Stimulated activated CD8-positive, alpha-beta memory T cell treated with anti-CD3 and anti-CD28 coated beads, Interleukin-4, amount 100 ng/mL, for 24 hours (primary cell): ENCODE data around the gene GRIN1.
A peak's percentile ranks its signal among the peaks of the same experiment; 100 is the strongest.
"Not testable (repeated sequence)": the region's sequence is repeated elsewhere in the genome, so short reads cannot be mapped to it uniquely, and the experiment has no call there.

ENCODE experiments used
- DNase-seq: peaks from one replicate; pipeline ENCODE4 v3.0.0-alpha.2; 2020; ENCODE audit warnings: low read depth

The GRIN1 gene

DNA sequence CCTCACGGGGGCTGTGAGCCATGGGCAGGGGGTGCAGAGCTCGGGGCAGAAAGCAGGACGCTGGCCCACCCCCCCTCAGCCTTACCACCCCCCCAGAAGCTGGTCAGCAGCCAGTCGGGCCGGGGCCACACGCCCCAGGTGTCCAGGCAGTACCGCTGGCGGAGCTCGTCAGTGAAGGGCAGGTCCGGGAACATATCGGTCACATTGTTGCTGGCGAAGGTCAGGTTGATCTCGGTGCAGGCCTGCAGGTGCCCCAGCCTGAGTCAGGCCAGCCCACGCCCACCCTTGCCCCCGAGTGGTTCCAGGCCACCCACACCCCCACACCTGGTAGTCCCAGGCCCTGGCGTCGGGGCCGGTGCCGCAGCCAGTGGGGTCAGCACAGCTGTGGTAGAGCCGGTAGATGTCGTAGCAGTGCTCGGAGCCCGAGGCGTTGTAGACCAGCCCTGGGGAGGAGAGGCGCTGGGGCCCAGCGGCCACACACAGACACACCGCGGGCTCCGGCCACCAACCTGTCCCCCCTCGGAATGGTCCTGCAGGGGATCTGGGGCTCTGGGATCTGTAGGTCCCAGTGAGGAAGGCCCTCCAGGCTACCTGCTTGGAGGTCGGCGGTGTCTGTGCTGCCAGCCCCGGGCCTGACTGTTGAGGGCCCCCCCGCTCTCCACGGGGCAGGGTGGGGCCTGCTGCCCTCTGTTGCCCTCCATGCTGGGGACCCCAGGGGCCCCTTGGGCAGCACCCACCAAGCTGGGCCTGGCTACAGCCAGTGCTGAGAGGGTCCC is 27.0 kb upstream of the GRIN1 start:
- no peak for DNase-seq

DNA sequence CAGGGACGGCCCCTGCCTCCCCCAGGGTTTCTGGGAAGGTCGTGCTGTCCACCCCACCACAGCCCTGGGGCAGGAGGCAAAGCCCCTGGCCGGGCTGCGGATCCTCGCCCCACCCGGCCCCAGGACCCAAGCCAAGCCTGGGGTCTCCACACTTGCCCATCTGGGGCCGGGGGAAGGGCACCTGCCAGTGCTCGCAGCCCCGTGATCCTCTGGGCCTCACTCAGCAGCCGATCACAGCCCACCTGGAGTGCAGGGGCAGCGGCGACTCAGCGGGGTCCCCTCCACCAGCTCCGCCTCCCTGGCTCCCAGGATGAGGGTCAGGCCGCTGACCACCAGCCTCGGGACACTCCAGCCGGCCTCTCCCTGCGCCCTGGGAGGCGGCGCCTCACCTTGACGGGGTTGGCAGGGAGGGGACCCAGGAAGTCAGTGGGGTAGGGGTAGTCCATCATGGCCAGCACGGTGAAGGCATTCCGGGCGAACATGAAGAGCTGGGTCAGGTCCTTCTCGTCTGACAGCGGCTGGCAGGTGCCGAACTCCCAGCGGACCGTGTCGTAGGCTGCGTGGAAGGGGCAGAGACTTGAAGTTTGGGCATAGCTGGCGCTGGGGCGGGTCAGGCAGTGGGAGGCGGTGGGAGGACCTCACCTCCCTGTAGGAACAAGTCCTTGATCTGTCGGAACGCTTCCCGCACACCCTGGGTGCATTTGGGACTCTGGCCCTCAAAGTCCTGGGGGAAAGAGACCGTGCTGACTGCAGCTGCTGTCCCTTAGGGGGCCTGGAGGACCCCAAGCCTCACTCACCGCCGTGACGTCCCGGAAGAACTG is 26.2 kb upstream of the GRIN1 start:
- DNase-seq: no peak

DNA sequence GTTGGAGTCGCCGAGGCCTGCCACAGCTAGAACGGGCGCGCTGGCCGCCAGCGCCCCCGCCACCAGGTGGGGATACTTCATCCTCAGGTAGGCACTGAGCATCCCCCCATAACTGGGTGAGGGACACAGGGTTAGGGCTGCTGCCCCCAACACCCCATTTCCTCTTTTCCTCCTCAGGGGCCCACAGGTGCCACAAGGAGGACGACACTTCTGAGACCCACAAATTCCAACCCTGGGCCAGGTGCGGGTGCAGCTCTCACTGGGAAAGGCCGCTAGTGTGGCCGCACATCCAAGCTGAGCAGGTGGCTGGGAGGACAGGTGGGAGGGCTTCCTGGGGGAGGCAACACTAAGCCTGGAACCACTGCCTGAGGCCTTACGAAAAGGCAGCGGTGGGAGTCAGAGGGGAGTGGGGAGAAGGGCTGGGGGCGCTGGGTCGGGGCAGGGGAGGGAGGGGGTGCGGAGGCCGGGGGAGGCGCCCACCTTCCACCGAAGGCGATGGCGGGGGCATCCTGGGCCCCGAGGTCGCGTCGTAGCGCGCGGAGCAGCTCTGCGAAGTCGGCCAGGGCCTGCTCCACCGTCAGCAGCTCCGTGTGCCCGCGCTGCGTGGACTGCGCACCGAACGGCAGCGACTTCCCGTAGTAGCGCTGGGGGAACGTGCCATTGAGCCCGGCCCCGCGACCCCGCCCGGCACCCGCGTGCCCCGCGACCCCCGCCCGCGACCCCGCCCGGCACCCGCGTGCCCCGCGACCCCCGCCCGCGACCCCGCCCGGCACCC is 25.4 kb upstream of the GRIN1 start:
- DNase-seq: no peak

DNA sequence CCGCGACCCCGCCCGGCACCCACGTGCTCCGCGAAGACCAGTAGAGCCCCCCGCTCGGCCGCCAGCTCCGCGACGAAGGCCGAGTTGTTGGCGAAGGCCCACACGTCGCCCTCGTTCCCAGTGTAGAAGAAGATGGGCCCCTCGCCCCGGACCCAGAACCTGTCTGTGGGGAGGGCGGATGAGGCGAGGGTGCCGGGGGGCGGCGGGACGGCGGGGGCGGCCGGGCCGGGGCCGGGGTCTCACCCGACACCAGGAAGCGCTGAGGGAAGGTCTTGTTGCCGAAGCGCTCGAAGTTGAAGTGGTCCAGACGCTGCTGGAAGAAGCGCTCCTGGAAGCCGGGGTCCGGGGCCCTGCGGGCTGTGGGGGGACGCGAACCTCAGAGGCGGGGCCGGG is 24.7 kb upstream of the GRIN1 start:
- DNase-seq: no peak

DNA sequence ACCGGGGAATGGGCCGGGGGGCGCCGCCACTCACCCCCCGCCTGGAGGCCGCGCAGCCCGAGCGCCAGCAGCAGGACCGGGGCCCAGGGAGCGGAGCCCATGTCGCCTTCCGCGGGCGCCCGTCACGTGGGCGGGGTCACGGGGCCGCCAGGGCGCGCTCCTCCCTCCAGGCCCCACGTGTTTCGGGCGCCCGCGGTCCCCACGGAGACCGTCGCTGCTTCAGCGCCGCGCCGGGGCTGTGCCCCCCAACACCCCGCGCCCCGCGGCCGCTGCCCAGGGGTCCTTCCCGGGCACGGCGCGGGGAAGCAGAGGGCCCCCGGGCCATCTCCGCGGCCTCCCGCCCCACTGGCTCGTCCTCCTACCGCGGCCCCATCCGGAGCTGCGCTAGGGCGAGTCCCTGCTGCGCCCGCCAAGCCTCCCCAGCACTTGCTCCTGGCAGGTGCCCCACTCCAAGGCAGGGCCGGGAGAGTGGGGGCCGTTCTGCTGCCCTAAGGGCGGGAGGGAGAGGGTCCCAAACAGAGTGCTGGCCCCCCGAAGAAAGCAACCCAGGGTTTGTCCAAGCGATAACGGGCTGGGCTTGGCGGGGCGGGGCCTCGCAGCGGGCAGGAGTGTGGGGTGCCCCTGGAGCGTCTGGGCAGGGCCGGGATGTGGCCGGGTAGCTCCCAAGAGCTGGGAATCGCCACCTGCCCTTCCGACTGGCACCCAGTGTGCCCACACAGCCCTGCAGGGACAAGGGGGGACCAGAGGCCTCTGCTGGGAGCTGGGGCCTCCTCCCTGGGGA is 24.2 kb upstream of the GRIN1 start, which contains the start of gene DPP7:
Gene DPP7, minus strand, starts transcription at position 121 of the 781 bp plus-strand sequence. Its CDS starts 20 bp downstream, at position 101.
- peak; percentile 73 for DNase-seq

DNA sequence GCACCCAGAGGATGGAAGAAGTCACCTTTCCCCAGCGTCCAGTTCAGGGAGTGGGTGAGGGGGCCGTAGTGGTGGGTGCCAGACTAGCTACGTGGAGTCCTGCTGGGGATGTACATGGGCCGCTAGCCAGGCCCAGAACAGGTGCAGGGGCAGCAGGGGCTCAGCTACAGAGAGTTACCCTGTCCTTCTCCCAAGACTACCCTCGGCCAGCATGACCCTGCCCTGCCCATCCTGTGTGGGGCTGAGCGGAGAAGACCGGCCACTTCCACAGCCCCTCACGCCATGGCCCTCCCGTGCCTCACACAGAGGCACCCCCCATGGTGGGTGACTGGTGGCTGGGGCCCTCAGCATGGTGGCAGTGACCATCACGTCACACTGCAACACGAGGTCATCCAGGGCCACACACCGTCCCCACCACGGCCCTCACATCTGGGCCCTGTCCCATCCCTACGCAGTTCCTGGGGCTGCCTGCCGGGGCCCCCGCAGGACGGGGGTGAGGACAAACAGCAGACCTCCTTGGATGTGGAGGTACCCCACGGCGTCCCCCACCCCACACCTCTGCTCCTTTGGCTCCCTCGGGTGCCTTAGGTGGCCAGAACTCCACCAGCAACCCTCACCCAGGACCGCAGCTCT is 23.4 kb upstream of the GRIN1 start:
- no peak for DNase-seq

DNA sequence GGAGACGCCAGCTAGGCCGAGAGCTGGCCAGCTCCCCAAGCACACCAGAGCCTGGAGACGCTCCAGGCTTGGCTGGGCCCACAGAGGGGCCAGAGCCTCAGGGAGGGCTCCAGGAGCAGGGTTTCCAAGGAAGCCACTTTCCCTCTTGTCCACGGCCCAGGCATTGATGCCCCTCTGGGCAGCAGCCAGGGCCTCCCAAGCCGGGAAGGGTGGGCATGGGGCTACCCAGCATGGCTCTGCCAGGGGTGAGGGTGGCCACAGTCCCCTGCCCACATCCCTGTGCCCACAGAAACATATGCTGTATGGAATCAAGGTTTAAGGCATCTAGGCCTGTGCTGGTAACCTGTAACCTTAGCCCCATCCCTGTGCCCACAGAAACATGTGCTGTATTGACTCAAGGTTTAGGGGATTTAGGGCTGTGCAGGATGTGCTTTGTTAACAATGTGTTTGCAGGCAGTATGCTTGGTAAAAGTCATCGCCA is 22.9 kb upstream of the GRIN1 start:
- no peak for DNase-seq

DNA sequence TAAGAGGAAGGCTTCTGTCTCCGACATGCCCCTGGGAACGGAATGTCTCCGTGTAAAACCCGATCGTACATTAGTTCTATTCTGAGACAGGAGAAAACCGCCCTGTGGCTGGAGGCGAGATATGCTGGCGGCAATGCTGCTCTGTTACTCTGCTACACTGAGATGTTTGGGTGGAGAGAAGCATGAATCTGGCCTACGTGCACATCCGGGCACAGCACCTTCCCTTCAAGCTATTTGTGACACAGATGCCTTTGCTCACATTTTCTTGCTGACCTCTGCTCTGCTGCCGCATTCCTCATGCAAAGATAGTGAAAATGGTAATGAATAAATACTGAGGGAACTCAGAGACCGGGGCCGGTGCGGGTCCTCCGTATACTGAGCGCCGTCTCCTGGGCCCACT is 22.2 kb upstream of the GRIN1 start:
- DNase-seq: no peak

DNA sequence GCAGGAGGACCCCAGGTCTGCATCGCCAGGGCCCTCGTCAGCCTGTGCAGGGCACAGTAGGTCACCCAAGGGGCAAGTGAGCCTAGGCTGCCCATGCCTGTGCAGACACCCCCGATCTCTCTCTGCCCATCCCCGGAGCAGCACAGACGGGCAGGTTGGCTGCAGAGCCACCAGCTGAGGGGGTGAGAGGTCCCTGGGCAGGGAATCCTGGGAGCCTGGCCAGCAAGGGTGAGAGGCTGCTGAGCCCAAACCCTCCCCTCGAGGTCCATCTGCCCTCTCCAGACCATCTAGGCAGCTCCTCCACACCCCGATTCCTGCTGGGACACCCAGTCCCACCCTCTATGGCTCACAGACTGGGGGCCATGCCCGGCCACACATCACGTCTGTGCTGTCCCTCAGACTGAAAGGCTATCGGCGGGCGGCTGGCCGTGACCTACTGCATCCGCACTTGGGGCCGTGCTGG is 21.7 kb upstream of the GRIN1 start:
- no peak for DNase-seq

DNA sequence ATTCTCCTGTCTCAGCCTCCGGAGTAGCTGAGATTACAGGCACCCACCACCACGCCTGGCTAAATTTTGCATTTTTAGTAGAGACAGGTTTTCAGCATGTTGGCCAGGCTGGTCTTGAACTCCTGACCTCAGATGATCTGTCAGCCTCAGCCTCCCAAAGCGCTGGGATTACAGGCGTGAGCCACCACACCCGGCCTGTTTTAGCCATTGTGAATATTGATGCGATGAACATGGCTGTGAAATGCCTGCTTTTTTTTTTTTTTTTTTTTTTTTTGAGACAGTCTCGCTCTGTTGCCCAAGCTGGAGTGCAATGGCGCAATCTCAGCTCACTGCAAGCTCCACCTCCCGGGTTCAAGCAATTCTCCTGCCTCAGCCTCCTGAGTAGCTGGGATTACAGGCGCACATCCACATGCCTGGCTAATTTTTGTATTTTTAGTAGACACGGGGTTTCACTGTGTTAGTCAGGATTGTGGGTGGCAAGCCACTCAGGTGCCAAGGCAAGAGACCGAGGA is 20.8 kb upstream of the GRIN1 start:
- DNase-seq: not testable (repeated sequence)

DNA sequence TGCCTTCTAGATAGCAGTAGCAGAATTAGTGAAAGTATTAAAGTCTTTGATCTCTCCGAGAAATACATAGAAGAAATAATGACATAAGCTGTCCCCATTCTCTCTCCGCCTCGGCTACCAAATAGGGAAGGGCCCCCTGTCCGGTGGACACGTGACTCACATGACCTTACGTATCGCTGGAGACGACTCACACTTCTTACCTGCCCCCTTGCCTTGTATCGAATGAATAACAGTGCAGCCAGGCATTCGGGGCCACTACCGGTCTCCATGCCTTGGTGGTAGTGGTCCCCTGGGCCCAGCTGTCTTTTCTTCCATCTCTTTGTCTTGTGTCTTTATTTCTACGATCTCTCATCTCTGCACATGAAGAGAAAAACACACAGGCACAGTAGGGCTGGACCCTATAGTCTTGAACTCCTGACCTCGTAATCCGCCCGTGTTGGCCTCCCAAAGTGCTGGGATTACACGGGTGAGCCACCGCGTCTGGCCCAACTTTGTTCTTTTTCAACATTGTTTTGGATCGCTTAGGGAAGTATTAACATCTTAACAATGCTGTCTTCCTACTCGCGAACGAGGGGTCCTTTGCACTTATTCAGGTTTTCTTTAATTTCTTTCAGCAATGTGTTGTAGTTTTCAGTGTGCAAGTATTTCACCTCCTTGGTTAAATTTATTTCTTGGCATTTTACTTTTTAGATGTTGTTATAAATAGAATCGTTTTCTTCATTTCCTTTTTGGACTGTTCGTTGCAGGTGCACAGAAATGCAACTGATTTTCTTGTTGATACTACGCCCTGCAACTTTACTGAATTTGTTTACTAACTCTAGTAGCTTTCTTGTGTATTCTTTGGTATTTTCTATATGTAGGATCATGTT is 16.8 kb upstream of the GRIN1 start:
- not testable (repeated sequence) for DNase-seq

DNA sequence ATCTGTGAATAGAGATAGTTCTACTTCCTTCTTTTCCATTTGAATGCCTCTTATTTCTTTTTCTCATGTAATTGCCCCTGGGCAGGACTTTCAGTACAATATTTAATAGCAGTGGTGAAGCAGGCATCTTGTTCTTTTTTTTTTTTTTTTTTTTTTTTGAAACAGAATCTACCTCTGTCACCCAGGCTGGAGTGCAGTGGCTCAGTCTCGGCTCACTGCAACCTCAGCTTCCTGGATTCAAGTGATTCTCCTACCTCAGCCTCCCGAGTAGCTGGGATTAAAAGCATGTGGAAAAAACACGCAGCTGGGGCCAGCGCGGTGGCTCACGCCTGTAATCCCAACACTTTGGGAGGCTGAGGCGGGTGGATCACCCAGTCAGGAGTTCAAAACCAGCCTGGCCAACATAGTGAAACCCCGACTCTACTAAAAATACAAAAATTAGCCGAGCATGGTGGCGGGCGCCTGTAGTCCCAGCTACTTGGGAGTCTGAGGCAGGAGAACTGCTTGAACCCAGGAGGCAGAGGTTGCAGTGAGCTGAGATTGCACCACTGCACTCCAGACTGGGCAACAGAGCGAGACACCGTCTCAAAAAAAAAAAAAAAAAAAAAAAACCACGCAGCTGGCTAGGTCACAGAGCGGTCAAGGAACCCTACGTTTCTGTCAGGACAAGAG is 16.0 kb upstream of the GRIN1 start:
- DNase-seq: not testable (repeated sequence)

DNA sequence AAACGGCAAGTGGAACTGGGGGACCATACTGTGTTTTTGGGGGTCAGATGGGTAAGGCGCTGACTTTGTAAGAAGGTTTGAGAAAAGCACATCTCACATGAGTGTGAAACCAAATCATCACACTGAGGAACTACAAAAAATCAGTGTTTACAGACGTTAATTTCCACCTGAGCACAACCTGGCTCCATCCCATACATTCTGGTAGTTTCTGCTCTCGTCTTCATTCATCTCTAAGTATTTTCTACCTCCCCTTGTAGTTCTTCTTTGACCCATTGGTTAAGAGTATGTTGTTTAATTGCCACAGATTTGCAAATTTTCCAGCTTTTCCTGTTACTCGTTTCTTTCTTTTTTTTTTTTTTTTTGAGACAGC is 15.5 kb upstream of the GRIN1 start:
- DNase-seq: no peak

DNA sequence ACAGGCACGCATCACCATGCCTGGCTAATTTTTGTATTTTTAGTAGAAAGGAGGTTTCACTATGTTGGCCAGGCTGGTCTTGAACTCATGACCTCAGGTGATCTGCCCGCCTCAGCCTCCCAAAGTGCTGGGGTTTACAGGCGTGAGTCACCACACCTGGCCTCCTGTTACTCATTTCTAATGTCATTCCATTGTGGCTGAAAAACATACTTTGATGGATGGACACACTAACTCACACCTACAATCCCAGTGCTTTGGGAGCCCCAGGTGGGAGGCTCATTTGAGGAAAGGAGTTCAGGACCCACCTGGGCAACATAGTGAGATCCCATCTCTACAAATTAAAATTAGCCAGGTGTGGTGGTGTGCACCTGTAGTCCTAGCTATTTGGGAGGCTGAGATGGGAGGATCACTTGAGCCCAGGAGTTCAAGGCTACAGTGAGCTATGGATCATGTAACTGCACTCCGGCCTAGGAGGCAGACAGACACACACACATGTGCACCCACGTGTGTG is 14.9 kb upstream of the GRIN1 start:
- not testable (repeated sequence) for DNase-seq

DNA sequence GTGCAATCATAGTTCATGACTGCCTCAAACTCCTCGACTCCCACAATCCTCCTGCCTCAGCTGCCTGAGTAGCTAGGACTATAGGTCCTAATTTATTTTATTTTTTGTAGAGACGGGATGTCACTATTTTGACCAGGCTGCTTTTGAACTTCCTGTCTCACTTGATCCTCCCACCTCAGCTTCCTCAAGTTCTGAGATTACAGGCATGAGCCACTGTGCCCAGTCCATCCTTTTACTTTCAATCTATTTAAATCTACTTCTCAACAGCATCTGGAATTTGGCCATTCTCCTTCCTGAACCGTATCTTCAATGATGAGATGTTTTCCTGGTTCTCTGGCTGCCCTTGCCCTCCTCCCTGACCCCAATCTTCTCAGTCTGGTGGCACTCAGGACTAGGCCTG is 12.2 kb upstream of the GRIN1 start:
- no peak for DNase-seq

DNA sequence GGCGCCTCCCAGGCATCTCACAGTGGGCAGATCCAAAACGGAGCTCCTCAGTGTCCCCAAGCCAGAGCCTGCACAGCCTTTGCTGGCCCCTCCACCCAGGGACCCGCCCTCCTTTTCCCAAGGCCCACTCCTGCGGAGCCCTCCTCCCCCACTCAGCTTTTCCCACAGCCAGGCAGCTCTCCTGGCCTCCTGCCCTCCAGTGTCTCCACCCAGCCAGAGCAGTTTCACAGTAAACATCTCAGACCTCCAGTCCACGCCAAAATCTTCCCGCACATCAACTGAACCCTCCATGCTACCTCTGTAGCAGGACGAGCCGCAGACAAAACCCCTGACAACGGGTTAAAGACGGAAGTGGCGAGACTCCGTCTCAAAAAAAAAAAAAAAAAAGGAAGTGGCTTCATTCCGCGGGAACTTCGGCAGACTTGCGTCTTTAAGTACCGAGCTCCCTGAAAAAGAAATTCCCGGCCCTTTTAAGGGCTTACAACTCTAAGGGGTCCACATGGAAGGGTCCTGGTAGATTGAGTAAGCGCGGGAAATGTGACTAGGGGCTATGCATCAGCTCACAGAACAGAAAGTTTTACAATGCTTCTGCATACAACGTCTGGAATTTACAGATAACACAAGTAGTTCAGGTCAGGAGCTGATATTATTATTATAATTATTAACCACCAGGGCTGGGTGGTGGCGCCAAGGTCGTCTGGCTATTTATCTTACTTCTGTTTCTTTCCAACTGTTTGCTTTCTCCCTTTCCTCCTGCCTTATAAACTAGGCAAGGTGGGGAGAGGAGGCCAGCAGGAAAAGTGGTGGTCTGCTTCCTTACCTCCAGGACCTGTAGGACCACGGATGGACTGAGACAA is 11.4 kb upstream of the GRIN1 start:
- no peak for DNase-seq

DNA sequence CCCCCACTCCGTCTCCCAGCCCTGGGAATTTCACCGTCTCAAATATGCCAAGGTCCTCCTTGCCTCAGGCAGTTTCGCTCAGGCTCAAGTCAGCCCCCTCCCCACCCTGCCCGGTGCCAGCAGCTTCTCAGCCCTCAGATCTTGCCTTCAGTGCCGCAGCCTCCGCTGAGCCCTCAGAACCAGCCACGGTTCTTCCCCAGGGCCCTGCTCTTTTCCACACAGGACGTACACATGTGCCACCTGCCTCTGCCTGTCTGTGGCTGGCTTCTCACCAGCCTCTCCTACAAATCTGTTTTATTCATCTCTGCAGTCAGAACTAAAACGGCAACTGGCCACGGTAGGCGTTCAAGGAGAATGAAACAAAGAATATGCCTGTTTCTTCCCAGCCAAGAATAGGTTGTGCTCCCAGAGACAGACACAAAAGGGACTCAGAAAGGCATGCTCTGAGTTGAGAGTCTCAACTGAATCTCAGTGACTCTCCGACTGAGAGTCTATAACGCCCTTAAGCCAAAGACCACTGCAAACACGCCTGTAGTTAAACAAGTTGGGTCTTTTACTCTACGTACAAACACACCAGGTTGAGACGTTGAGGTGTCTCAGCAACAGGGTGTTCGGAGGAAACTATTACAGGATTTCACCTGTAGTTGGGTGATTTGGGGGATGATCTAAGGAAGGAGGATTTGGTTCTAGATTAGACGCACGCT is 10.6 kb upstream of the GRIN1 start:
- no peak for DNase-seq
